Nucleus accumbens (tissue), 56 donors: Measurements from ENCODE around the gene HOXD4.

Experiments
- DNase-seq, 56 donors: peaks; one replicate each; lab custom pipeline; 2025; lab: John Stamatoyannopoulos, UW

Gene HOXD4

DNA sequence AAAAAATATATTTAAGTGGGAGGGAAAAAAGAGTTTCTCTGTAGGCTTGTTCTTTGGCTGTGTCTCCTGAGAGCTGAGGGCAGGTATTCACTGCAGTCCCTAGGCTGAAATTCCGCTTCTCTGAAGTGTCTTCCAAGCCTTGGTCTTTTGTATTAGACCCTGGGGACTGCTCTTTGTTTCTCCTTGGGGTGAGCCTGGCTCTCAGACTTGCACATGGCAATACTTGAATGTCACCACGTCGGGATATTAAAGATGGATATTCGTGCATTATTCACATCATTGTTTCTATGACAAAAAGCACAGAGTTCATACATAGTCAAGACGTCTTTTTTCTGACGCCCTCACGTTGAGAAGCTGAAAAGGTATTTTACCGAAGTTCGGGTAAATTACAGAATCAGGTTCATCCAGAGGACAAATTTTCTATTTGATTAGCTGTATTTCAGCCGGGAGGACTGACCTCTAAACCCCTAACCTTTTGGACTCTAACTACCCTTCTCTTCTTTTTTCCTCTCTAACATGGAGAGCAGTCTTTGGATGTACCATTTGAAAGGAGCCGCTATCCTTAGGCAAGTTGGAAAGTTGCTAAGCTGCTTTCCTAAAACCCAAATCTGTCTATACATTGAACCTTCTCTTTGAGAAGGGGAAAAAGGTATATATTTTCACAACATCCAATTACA lies 3.4 kb downstream of the HOXD4 start:
- DNase-seq: no peak

DNA sequence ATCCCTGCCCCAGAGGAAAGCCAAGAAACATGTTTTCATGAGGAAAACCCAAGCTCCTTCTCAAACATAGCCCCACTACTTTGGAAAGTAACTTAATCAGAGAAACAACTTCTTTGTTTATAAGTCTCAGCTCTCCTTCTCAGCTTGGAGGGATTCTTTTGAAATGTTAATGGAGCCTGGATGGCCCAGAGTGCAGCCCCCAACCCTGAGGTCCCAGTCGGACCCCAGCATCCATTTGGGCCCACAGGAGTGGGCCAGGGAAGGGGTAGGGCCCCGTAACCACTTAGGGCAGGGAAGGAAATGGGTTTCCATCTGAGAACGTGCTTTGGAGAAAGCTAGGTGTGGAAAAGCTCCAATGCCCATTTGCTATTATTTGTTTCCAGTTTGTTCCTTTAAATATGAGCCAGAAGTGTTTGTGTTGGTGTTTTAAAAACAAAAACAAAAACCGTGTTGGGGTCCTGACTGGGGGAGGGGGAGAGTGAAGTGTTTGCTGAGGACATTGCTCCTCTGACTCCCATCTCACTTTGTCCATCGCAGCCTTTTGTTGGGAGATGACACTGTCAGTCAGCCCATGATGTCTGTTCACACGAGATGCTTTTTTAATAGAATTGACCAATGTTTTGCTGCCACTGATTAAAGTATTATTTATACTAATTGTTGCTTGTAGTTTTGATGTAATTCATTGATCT lies 4.2 kb downstream of the HOXD4 start:
- no peak for DNase-seq

DNA sequence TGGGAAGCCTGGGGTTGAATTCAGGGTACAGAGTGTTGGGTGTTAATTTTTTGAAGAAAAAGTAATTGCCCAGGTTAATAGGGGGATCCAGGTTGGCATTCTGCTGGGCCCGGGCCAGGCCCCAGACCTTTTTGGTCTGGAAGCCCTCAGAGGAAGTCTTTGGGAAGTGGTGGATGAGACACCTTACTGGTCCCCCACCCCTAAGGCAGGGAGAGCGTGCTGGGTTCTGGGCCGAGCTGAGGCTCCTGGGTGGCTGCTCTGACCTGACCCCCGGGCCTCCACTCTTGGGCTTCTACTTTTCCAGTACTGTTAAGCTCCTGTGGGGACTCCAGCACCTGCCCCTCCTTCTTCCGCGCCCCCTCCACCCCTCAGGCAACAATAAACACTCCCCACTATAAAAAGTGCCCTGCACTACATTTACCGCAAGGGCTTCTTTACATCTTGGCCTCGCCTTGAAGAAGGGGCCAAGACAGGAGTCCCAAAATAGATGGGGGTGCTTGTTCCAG lies 5.0 kb downstream of the HOXD4 start:
- DNase-seq: no peak

DNA sequence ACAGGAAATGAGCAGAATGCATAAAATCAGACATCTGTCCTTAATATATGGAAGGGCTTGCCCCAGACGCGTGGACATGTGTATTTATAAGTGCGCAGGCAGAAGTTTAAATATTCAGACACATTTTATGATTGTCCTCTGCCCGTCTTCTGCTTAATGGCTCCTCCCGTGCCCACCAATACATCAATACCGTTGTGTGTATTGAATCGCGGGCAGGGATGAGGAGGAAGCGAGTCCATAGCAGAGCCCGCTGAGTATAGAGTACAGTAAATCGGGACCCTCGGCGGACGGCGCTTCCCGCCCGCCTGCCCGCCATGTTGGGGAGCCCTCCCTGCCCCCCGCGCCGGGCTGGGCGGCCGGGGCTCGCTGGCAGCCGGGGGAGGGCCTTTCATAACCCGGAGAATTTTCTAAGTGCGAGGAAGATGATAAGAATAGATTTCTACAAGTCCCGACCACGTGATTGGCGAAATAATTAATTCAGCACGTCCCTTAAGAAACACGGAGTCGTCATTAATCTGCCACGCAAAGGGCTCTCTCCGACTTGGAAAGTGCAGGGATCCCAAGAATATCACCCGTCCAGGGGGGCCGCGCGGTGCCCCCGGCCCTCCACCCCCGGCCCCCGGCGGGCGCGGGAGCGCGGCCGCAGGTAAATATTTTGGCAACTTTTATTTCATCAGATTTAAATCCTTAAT lies 5.6 kb downstream of the HOXD4 start, which contains the start of gene HOXD3:
HOXD3 (plus strand) TSS at position 501 of the 692 bp plus-strand sequence. CDS start 11,808 bp downstream, outside the sequence.
- DNase-seq: no peak

DNA sequence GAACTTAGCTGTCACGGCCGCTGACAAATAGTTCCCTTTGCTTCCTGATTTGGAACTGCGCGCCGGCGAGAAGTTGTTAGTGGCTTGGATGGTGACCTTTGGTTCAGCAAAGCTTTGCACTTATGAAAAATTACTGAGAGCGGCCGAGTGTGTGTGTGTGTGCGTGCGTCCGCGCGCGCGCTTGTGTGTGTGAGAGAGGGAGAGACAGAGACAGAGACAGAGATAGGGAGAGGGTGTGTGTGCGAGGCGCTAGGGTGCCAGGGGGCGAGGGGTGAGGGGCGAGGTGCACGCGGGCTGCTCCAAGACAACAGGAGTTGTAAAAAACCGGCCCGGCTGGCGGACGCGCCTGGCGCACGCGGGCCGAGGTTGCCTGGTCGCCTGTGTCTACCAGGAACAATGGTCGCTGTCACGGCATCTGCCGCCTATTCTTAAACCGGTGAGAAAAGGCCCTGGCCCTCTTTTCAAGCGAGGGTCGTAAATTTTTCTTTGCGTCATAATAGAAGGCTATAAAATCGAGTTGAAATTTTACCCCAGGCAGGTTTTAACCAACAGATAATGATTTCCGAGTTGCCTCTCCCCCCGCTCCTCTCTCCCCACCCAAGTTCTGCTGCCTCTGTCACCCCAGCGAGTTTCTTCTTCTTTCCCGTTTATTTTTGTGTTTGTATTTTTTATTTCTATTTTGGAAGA lies 6.3 kb downstream of the HOXD4 start:
- DNase-seq: no peak

DNA sequence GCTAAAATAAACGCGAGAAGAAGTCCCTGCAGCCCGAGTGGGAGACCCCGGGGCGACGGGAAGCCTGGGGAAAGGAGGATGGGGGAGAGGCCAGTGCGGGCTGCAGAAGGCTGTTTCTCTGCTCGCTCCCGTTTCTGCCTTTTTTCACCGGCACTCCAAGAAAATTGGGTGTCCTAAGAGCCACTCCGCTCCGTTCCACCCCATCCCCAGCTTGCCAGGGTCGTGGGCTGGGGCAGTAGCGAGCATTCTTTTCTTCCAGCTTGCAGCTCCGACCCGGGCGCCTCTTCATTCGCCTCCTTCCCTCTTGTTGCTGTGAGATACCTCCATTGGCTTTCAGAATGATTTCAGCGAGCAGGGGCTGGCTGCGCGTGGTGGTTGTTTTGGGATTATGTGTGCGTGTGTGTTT lies 6.8 kb downstream of the HOXD4 start:
- DNase-seq: no peak

DNA sequence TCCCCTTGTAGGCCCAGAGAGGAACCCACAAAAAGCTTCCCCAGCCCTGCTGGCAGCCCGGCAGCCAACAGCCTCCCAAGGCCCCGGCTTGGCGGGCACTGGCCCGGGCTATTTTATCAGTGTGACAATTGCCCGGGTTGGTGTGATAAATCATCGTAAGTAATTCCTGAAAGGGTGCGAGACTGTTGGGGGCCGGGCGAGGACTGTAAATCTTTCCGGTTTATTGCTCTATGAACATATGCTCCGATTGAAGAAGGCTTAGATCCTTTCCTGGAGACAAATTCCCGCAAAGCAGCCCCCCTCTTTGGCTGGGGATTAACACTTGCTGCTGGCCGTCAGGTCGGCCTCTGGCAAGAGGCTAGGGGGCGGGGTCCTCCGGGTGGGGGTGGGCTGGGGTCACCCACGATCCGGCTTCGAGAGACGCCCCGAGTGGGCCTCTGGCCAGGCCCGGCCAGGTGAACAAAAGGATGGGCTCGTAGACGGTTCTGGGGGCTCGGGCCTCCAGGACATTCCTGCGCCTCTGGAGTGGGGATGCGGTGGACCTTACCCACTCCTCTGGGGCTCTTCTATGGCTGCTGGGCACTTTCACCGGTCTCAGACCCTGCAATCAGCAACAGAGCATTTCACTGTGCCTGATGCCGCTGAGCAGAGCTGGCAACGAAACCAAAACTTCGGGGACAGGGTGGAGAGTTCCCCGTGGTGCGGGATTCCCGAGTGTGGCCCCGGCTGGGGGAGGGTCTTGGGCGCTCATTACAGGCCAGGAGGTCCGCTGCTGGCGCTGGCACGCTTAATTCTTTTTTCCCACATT lies 7.7 kb downstream of the HOXD4 start:
- no peak for DNase-seq

DNA sequence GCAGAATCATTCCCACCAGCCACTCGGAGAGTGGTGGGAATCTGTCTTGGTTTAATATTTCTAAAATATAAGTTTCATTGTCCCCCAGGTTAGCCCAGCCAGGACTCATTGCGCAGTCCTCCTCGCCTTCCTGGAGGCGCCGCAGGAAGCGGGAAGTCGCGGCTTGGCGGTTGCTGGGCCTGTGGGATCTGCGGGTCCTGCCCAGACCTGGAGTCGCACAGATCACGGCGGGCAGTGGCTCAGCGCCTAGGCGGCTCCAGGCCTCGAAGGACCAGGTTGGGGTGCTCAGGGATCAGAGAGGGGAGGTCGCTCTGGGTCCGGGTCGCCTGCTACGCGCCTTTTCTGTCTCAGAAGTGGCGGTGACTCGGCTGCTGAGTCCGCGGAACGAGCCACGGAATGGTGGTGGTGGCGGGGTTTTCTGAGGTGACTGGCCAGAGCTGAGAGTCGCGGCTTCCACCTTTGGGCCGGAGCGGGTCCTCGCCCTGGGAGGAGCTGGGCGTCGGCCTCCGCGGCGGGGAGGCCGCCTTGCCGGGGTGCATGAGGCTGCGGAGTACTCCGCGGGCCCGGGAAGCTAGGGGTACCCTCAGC lies 8.4 kb downstream of the HOXD4 start:
- DNase-seq: no peak

DNA sequence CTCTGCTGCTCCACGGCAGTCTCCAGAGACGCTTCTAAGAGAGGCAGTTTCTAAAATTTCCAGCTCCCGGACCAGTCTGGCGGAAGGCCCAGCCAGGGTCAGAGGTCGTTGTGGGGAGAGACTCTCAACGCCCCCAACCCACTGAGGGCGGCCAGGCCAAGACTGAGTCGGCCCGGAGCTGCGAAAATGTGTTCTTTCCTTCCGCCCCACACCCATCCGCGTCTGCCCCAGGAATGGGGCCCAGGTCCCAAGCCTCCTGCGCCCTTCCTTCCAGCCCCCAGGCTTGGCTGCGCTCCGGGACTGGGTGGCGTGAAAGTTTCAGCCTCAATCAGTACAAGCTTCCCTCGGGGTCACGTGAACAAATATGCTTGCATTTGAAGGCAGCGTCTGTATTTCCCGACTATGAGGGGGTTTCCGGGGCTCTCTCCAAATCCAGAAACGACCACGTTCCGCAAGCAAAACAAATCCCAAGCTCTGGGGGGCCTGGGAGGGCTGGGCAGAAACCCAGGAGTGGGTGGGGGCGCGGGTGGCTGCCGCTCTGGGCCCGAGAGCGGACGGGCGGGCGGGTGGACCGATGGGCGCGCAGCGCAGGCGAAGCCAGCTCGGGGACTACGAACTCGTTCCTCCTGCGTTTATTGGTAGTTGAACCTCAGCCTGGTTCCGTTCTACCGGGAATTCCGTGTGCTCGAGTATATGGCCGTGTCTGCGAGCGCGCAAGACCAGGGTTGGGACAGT lies 9.1 kb downstream of the HOXD4 start:
- no peak for DNase-seq

DNA sequence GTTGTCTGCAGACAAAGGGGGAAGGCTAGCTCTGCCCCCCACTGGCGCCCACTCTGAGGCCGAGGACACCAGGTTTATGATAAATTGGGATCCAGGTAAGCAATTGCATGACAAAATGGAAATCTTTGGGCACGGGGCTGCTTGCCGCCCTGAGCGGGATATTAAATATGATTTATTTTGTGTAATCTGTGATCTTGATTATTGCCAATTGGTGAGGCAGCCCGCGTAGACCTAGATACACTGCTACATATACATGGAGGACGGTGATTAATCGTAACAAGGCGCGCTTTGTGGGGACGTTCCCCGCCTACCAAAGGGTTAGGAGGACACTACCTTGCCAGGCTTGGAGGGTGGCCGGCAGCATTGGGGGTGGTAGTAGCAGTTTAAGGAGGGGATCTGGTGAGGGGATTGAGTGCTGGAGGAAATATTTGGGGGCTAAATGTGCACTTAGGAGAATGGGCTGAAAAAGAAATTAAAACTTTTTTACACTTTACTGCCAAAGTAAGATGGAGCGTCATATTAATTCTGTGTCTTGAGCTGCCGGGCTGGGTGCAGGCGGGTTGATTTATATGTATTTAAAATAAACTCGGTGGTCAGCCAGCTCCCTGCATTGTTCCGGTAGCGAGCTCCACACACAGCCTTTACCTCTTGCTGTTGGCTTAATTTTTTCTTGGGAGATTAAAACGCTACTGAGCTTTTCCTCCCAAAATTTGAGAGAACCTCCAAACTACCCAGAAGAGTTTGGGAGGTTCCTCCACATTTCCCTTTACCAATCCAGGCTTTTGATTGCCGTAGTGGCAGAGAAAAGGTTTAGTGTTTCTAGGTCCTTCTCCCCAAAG lies 9.9 kb downstream of the HOXD4 start:
- no peak for DNase-seq

DNA sequence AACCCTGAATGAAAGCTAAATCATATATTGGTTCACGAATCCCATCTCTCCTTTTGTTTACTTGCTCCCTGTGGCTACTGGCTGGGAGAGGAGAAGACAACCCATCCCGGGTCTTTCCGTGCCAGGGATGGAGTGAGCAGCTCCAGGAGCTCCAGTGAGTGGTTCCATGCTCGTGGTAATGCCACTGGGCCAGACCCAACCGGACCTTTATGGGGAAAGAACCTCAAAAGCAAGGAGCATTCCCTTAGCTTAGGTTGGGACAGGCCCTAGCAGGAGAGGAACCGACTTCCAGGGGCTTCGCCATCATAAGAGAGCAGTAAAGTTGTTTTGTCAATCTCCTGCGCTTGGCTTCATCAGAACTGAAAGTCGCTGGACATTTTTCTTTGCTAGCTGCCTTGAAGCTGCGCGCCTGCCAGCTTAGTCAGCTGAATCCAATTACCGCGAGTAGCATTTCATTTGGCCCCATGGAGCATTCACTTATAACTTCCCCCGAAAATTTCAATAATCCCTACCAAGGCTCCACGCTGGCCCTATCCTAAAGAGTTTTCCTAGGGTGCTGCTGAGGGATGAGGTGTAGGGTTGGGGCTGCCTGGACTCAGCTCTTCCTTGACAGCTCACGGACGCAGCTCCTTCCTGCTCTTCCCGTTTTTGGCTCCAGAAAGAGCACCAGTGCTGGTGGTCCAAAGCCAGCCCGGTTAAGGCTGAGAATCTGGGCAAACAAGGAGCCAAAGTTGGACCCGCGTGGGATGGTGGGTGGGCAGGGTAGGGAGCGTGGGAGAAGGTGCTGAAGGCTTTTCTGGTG lies 10.7 kb downstream of the HOXD4 start:
- no peak for DNase-seq

DNA sequence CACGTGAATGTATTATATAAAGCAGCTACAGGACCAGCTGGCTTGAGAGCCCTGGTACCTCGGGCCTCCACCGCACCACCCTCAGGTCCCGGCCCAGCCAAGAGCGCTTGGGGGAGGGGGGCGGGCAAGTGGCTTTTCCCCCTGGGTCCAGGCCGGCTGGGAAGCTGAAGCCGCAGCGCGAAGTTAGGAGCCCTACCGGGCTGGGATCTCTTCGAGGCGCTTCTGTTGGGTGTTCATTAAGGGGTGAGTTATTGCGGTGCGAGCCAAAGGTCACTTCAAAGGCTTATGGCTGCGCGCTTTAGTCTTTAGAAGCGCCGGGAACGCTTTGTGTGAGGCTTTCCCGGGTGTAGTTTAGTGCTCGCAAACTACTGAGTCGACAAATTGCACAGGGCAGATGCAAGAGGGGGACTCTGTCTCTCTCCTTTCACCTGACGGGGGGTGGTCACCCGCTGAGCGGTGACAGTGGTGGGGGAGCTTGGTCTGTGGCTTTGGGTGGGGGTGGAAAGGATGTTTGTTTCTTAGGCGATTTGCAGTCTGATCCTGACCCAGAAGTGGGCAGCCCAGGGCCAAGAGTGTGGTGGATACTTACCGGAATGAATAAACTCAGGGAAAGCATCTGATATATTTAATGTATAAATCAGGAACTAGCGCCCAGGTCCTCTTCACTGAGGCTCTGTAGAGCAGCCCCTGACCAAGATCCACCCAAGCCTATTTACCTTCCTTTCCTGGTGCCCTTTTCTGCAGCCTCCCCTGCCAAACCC lies 11.7 kb downstream of the HOXD4 start:
- DNase-seq: no peak

DNA sequence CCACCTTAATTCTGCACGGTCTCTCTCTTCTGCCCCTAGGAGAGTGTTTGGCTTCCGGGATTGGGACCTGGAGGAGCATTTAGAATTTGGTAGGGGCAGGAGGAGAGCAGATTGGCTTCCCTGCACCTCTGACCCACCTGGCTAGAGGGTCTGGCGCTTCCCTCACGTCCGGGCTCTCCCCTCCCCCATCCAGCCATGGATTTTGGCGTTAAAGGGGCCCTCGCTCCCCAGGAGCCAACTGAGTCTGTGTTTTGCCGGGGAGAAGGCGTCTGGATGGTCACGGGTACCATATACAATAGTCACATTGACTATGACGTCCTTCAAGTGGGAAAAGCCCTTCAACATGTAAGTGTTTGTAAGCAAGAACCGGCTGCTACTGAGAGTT lies 12.3 kb downstream of the HOXD4 start:
- DNase-seq: no peak

DNA sequence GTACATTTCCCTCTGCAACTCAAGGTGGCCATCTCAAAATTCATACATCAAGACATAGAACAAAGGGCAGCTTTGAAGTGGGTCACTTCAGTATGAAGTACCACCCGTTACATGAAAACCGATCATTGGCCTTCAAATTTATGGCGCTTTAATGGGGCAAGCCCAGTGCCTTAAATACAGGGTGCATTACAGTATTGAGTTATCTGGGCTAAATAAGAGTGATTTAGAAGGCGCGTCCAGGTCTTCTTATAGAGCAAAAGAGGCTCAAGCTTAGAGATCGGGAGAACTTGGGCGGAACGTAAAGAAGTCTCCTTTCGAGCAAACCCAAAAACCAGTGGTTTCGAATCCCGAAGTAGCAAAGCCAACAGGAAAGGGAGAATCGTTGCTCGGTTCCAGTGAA lies 12.9 kb downstream of the HOXD4 start:
- no peak for DNase-seq

DNA sequence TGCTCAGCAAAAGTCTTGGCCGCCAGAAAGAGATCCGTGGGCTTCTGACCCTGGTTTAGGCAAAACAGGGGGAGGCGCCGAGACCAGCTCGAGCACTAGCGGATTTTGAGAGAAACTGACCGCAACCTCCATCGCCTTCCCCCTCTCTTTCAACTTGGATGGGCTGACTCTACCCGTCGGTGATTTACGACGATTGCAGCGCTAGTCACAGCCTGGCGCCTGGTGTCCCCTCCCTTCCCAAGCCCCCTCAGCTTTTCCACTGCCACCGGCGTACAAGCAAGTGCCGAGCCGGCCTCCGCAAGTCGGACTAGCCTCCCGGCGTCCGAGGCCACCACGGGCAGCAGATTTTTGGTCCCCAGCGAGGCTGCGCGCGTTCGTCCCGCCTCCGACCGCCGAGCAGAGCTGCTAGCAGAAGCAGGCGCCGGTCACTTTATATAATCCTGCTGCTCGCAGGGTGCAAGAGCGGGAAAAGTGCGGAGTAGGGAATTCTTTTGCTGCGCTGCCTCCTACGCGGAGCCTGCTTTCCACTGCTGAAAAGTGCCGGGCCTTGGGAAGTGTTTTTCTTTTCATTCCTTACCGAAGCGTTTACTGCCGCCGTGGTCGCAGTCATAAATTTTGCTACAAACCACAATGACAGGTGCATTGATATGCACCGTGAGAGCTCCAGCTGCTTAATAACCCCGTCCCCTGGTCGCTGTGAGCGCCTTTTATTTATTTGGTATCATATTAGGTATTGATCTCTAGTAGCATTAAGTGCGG lies 13.4 kb downstream of the HOXD4 start:
- no peak for DNase-seq
